Measurements from ENCODE around the gene ANO10. TPM values are rescaled to one million over a fixed set of nuclear protein-coding genes. Genes with fewer than 3 reads are reported as not detected.
A peak's percentile ranks its signal among the peaks of the same experiment; 100 is the strongest.

ANO10 gene
- total and polyA plus RNA-seq, 2 donors (not counting 3 experiments of a cell fraction or from before 2014, with no cell fraction given), result 28.4 to 45.8 TPM

DNA sequence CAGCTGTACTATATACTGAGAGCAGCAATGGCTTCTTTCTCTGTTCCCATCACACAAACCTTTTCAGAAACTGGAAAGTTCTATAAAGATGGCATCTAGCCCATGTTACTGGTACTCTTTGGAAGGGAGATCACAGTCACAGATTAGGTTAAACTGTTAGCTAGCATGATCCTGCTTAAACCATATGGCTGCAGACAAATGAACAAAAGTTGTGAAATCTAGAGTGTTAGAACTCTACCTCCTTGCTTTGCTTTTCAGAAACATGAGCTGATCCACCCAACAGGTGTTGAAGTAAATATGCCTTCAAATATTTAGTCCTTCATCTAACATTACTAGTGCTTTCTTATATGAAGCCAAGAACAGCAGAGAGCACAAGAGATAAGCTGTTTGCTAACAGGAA, 232.9 kb downstream of the ANO10 start:
- FAIRE-seq (no peak), DNase-seq (ENCODE audit: low read depth, low spot score) (no peak)

DNA sequence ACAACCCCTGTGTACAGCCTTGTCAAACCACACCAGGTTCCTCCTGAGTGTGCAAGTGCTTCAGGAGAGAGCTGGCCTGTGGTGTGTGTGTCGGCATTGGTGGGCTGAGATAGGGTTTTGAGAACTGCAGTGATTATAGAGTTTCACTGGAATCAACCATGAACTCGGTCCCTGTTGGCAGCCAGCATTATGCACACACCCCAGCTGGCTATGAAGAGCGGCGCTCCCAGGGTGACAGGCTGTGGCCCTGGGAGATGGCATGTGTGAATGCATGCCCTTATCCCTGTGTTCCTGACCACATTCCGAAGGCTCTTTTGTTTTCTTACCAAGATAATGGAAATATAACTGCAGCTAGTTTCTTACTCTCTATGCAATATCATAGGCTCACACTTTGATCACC, 233.6 kb downstream of the ANO10 start:
- Histone ChIP-seq H3K9me3 (replicated peaks; ENCODE audit: control insufficient read depth, insufficient read depth, low read length) (no peaks in the 10 kb centered on the region), H4K20me1 (replicated peaks; ENCODE audit: control insufficient read depth, extremely low read depth, insufficient read depth, low read length) (no peaks in the 10 kb centered on the region), H3K4me2 (ENCODE audit: insufficient read depth, low read length) (peak overlapping the region; percentile 58), H3K4me3 (replicated peaks in 1 of 3; ENCODE audit: insufficient read depth in 1 of 3, low read depth in 1 of 3, low read length in 3 of 3) (no peak overlapping the region), H2AFZ (ENCODE audit: low read depth, low read length) (no peak overlapping the region), H3K9me1 (replicated peaks; ENCODE audit: control insufficient read depth, extremely low read depth, insufficient read depth, low read length) (no peaks in the 10 kb centered on the region), H3K9ac (replicated peaks; ENCODE audit: extremely low read depth, insufficient read depth, low read length) (peak overlapping the region; percentile 91), H3K79me2 (ENCODE audit: control insufficient read depth, insufficient read depth, low read length) (peaks cover 11% of the 10 kb centered on the region), H3K4me1 (ENCODE audit: control insufficient read depth, extremely low read depth, insufficient read depth, low read length) (peaks cover 58% of the 10 kb centered on the region), H3K27ac (ENCODE audit: insufficient read depth, low read depth, low read length) (peak overlapping the region; percentile 97), H3K27me3 (ENCODE audit: control insufficient read depth in 2 of 2, insufficient read depth in 2 of 2, low read length in 2 of 2) (no peaks in the 10 kb centered on the region), H3K36me3 (ENCODE audit: control insufficient read depth in 2 of 2, extremely low read depth in 1 of 2, insufficient read depth in 2 of 2, low read length in 2 of 2) (no peaks in the 10 kb centered on the region)
- TF ChIP-seq FOS (IDR thresholded peaks at IDR 0.05; ENCODE audit: borderline replicate concordance, insufficient read depth, low read length) (no peak), JUN (IDR thresholded peaks at IDR 0.05; ENCODE audit: borderline replicate concordance, insufficient read depth, insufficient read length, low read depth) (no peak), POLR2A (IDR thresholded peaks at IDR 0.05; ENCODE audit: low read depth, low read length) (no peak), GATA2 (IDR thresholded peaks at IDR 0.05; ENCODE audit: insufficient read depth, insufficient read length, low read depth, low read length) (no peak), MAX (IDR thresholded peaks at IDR 0.05; ENCODE audit: insufficient read depth, insufficient read length) (no peak), POLR2AphosphoS5 (IDR thresholded peaks at IDR 0.05; ENCODE audit: insufficient read depth, low read depth, low read length) (no peak), MYC (IDR thresholded peaks at IDR 0.05; ENCODE audit: low read depth, low read length) (no peak), EZH2 (IDR thresholded peaks at IDR 0.05; ENCODE audit: borderline replicate concordance, low read depth, low read length, severe bottlenecking) (no peak)
- TF ChIP-seq, protein P1, sequence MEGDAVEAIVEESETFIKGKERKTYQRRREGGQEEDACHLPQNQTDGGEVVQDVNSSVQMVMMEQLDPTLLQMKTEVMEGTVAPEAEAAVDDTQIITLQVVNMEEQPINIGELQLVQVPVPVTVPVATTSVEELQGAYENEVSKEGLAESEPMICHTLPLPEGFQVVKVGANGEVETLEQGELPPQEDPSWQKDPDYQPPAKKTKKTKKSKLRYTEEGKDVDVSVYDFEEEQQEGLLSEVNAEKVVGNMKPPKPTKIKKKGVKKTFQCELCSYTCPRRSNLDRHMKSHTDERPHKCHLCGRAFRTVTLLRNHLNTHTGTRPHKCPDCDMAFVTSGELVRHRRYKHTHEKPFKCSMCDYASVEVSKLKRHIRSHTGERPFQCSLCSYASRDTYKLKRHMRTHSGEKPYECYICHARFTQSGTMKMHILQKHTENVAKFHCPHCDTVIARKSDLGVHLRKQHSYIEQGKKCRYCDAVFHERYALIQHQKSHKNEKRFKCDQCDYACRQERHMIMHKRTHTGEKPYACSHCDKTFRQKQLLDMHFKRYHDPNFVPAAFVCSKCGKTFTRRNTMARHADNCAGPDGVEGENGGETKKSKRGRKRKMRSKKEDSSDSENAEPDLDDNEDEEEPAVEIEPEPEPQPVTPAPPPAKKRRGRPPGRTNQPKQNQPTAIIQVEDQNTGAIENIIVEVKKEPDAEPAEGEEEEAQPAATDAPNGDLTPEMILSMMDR (IDR thresholded peaks at IDR 0.05; ENCODE audit: extremely low read depth in 1 of 2, insufficient read depth in 1 of 2, low read depth in 1 of 2, low read length in 2 of 2), result no peak
- POLR2A ChIA-PET, result no interaction called here
- peak; percentile 58 for FAIRE-seq
- no peak for DNase-seq (ENCODE audit: low read depth, low spot score)
- no TSS peak for BruUV-seq (replicated peaks)
- CTCF ChIA-PET, result interaction anchor here (0.9 to 3.4 kb wide), 3 partner anchors 11 to 115 kb away, joined by 3 to 56 read pairs (median 15); no protein-coding TSS in a partner anchor
- dilution Hi-C loops (cut with MboI; ENCODE audit: extremely low pct_ligation_motif_present, low sequenced_read_pairs), result loop anchor here (25.0 kb wide), 1 partner anchor 201 kb away; no protein-coding TSS in a partner anchor
- intact Hi-C loops (cut with micrococcal nuclease), result loop anchor here (2.0 kb wide), 1 partner anchor 33 kb away; no protein-coding TSS in a partner anchor

More for the DNA sequence above, 232.9 kb downstream of the ANO10 start:
- H3K9ac ChIP-seq (replicated peaks; ENCODE audit: extremely low read depth, insufficient read depth, low read length), result peak overlapping the region; percentile 91
- H4K20me1 ChIP-seq (replicated peaks; ENCODE audit: control insufficient read depth, extremely low read depth, insufficient read depth, low read length), result no peaks in the 10 kb centered on the region
- H3K4me3 ChIP-seq (replicated peaks in 1 of 3; ENCODE audit: insufficient read depth in 1 of 3, low read depth in 1 of 3, low read length in 3 of 3), result peak overlapping the region in 1 of 3 experiments; percentile 4
- ChIA-PET CTCF (interaction anchor here (0.8 to 3.4 kb wide), 24 partner anchors 9 to 810 kb away, joined by 3 to 56 read pairs (median 5); partner anchors contain the start of gene SNRK), POLR2A (interaction anchor here (0.9 to 1.7 kb wide), 7 partner anchors 11 to 227 kb away, joined by 3 to 8 read pairs (median 4); partner anchors contain the start of gene SNRK)
- H3K27me3 ChIP-seq (ENCODE audit: control insufficient read depth in 2 of 2, insufficient read depth in 2 of 2, low read length in 2 of 2), result no peaks in the 10 kb centered on the region
- dilution Hi-C loops (cut with MboI; ENCODE audit: extremely low pct_ligation_motif_present, low sequenced_read_pairs), result loop anchor here (25.0 kb wide), 1 partner anchor 202 kb away; no protein-coding TSS in a partner anchor
- H2AFZ ChIP-seq (ENCODE audit: low read depth, low read length), result no peak overlapping the region
- H3K27ac ChIP-seq (ENCODE audit: insufficient read depth, low read depth, low read length), result peak overlapping the region; percentile 97
- peak overlapping the region; percentile 58 for H3K4me2 ChIP-seq (ENCODE audit: insufficient read depth, low read length)
- no peaks in the 10 kb centered on the region for H3K9me3 ChIP-seq (replicated peaks; ENCODE audit: control insufficient read depth, insufficient read depth, low read length)
- peaks cover 13% of the 10 kb centered on the region for H3K79me2 ChIP-seq (ENCODE audit: control insufficient read depth, insufficient read depth, low read length)
- H3K4me1 ChIP-seq (ENCODE audit: control insufficient read depth, extremely low read depth, insufficient read depth, low read length), result peaks cover 65% of the 10 kb centered on the region
- intact Hi-C loops (cut with micrococcal nuclease), result loop anchor here (1.0 to 2.0 kb wide), 11 partner anchors 16 to 209 kb away; partner anchors contain the start of gene SNRK
- H3K36me3 ChIP-seq (ENCODE audit: control insufficient read depth in 2 of 2, extremely low read depth in 1 of 2, insufficient read depth in 2 of 2, low read length in 2 of 2), result no peaks in the 10 kb centered on the region
- TF ChIP-seq GATA2 (IDR thresholded peaks at IDR 0.05; ENCODE audit: insufficient read depth, insufficient read length, low read depth, low read length) (no peak), MYC (IDR thresholded peaks at IDR 0.05; ENCODE audit: low read depth, low read length) (no peak), EZH2 (IDR thresholded peaks at IDR 0.05; ENCODE audit: borderline replicate concordance, low read depth, low read length, severe bottlenecking) (no peak), POLR2A (IDR thresholded peaks at IDR 0.05; ENCODE audit: low read depth, low read length) (no peak), POLR2AphosphoS5 (IDR thresholded peaks at IDR 0.05; ENCODE audit: insufficient read depth, low read depth, low read length) (no peak)
- BruUV-seq (replicated peaks), result TSS peak; percentile 69
- H3K9me1 ChIP-seq (replicated peaks; ENCODE audit: control insufficient read depth, extremely low read depth, insufficient read depth, low read length), result no peaks in the 10 kb centered on the region
